SHP77 treated with DMSO at 0.1 percent for 48 hours (cell line): ENCODE measurements around the gene C6orf89.
A peak's percentile ranks its signal among the peaks of the same experiment; 100 is the strongest.
"Not testable (repeated sequence)": the region's sequence is repeated elsewhere in the genome, so short reads cannot be mapped to it uniquely, and the experiment has no call there.

Experiments
- DNase-seq: peaks from one replicate; lab custom pipeline; 2025; lab: John Stamatoyannopoulos, UW

Gene C6orf89

DNA sequence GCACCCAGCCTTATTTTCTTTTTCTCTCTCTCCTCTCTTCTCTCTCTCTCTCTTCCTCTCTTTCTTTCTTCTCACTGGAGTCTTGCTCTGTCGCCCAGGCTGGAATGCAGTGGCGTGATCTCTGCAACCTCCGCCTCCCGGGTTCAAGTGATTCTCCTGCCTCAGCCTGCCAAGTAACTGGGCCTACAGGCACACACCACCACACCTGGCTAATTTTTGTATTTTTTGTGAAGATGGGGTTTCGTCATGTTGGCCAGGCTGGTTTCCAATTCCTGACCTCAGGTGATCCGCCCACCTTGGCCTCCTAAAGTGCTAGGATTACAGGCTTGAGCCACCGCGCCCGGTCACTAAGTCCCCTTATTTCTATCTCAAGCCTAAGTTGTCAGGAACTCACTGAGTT is 63.3 kb downstream of the C6orf89 start:
- not testable (repeated sequence) for DNase-seq

DNA sequence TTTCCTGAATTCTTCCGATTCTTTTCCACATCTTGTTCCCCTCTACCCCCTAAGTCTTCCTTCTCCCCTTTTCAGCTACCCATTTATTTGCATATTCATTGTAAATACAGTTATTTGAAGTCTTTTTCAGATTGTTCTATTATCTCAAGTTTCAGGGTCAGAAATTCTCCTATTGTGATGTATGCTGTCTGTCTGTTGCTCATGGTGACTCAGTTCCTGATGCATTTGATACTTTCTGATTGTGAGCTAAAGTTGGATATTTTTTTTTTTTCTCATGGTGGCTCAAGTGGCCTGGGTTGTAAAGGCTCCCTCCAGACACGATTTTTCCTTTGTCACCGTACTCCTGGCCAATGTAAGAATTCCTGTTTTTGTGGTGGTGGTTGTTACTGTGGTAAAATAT is 63.9 kb downstream of the C6orf89 start:
- DNase-seq = no peak

DNA sequence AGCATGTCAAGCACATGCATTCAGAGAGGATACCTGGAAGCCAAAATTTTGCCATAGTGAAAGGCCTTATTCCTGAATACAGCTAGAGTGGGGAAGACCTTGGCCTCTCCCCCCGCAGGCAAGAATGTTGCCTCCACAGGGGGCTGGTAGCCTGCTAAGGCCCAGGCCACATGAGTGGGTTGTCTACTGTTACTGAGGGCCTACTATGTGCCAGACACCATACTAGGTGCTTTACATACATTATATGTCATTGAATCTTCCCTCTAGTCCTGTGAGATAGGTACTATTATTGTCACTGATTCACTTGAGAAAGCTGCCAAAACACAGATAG is 68.1 kb downstream of the C6orf89 start:
- no peak for DNase-seq

DNA sequence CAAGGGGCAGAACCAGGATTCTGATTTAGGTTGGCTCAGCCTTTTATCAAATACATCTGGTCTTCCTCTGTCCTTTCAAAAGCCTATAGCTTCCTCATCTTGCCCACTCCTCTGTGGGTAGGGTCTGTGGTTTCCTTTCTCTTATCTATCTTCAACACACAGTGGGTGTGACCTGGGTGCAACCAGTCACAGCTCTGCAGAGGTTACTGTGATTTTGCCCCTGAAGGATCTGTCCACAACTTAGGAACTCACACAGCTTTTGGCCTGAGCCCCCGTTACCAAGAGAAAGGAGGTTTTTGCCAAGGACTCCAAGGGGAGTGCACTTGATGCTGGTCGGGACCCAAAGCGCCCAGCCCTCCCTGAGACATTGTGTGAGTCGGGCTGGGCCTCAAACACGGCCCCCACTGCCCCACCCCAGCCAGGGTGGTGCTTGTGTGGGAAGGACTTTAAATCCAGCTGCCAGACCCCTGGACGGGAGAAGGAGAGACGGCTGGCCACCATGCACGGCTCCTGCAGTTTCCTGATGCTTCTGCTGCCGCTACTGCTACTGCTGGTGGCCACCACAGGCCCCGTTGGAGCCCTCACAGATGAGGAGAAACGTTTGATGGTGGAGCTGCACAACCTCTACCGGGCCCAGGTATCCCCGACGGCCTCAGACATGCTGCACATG is 68.6 kb downstream of the C6orf89 start, which contains the start of gene PI16:
PI16 (plus strand) TSS at position 477 of the 670 bp plus-strand sequence; CDS start at position 500, 23 bp downstream.
- no peak for DNase-seq

DNA sequence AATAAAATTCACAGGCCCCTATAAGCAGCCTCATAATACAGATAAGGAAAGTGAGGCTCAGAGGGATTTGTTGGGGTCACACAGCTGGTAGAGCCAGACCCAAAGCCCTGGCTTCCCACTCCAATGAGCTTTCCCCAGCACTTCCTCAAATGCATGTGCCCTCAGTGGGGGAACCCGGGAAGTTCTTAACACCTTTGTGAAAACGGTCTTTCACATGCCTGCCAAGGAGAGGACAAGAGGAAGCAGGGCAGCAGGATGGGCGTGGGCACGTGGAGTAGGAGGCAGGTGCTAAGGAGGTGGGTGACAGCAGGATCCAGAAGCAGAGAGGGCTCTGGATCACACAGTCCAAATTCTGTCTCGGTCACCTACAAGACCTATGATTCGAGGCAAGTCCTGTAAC is 69.4 kb downstream of the C6orf89 start:
- no peak for DNase-seq

DNA sequence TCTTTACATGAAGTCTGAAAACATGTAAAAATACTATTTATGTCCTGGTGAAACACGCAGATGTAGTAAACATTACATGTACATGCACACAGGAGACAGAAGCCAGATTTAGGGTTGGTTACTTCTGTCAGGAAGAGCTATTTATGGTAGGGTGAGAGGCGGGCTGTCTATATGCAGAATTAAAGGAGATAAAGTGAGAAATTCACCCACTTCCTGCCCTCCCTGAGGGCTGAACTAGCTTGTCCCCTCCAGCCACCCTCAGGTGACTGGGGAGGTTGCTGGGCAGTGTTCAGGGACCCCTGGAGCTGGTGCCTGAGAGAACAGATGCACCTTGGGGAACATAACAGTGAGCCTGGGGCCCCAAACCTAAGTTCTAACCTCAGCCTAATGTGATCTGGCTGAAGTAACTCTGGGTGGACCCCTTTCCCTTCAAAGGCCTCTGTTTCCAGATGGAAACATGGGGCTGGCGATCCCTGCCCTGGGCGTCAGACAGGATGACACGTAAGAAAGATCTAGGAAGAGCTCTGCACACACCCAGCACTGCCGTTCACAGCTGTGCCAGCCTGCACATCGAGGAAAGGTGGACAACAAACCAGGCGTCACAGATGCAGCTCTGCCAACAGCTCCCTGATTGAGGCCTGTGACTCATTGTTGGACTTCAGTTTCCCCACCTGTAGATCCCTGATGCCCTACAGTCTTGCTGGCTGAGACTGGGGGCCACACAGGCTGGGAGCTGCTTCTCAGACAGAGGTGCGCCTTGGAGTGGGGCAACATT is 70.1 kb downstream of the C6orf89 start:
- DNase-seq = peak; percentile 4

DNA sequence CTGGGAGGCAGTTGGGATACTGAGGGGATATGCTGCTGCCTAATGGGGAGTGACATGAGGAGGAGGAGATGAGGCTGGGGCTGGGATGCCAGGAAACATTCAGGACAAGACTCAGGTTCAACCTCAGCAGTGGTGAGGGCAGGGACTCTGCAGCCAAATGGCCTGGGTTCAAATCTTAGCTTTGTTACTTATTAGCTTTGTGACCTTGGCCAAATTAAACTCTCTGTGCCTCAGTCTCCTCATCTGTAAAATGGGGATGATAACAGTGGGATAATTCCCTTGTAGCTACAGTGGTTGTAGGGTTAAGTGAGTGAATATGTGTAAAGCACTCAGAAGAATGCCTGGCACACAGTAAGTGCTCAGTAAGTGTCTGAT is 70.7 kb downstream of the C6orf89 start:
- DNase-seq = no peak

DNA sequence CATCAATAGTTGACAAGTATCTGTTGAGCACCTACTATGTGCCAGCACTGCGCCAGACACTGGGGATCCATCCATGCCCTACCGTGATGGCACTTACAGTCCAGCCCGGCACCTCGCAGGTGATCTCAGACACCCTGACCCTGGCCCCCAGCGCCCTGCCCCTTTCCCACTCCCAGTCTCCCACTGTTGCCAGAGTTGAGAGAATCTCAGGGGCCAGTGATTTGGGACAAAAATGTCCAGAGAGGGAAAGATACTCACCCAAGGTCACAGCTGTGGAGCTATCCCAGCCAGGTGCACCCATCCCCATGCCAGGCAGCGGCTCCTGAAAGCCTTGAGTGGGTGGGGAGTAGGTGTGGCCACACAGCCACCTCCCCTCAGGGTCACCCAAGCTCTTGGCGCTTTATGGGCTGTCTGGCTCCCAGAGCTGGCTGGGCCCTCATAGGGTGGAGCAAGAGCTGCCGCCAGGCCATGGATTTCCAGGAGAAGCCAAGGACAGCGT is 72.1 kb downstream of the C6orf89 start:
- no peak for DNase-seq

DNA sequence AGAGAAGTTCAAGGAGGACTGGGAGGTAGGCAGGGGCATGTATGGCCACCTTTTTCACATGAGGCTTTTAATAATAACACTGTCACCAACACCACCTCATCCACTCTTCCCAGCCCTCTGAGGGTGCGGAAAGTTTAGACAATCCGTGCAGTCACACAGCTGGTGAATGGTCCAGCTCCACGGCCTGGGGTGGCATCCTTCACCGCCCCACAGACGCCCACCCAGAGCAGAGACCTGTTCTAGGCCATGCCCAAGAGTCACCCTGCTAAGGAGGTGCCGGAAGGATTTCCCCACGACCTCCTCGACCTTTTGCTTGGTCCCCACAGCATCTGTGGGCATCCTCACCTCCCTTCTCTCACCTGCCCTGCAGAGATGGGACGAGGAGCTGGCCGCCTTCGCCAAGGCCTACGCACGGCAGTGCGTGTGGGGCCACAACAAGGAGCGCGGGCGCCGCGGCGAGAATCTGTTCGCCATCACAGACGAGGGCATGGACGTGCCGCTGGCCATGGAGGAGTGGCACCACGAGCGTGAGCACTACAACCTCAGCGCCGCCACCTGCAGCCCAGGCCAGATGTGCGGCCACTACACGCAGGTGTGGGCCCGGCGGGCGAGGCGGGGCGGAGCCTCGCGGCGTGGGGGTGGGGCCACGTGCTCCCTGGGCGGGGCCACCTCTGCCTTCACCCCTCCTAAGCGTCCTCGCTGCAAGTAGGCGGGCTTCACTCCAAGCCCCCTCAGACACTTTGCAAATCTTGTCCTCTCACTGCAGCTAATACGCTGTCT is 73.2 kb downstream of the C6orf89 start:
- no peak for DNase-seq

DNA sequence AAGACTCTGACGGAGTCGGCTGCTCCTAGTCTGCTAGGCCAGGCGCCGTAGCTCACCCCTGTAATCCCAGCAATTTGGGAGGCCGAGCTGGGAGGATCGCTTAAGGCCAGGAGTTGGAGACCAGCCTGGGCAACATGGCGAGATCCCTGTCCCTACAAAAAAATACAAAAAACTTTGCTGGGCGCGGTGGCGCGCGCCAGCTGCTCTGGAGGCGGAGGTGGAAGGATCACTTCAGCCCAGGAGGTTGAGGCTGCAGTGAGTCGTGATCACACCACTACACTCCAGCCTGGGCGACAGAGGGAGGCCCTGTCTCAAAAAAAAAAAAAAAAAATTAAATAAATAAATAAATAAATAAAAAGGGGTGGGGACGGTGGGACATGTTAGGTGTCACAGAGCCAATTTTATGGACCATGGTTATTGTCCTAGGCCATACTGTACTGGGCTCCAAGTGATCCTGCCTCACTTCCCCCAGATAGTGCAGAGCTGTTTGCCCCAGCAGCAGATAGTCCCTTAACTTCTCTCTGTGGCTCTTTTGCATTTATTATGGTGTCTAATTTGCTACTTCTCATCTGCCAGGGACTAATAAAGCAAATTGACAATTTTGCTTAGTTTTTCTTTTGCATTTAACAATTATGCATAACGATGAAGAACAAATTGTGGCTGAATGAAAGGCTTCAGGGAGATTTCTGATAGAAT is 74.0 kb downstream of the C6orf89 start:
- no peak for DNase-seq

DNA sequence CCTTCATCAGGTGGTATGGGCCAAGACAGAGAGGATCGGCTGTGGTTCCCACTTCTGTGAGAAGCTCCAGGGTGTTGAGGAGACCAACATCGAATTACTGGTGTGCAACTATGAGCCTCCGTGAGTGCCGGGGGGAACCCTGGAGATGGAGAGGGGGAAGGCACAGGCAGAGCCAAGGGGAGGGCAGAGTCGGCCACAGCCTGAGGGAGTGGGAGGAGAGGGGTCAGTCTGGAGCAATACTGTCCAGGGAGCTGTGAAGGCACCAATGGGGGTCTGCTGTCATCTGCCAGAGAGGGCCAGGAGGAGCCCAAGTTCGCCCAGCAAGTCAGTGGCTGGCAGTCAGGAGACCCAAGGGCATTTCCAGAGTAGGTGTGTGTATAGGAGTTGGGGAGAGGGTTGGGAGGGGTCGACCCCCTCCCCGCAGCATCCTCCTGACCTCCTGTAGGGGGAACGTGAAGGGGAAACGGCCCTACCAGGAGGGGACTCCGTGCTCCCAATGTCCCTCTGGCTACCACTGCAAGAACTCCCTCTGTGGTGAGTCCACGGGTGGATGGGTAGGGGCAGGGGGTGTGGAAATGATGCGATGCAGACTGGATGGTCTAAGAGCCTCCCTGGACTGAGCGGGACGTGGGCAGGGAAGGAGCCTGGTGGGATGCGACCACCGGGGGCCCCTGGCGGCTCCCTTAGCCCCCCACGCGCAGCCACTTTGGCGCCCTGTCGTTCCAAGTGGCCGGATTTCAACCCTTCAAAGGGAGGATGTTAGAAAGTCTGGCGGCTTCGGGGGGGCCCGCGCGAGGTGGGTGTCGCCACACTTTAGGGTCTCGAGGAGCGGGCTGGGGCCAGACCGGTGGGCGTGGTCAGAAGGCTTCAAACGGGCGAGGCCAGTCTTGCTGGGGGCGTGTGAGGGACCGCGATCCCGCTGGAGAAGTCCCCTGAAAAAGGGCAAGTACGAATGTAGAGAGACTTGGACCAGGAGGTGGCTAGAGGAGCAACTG is 76.0 kb downstream of the C6orf89 start:
- DNase-seq = no peak

DNA sequence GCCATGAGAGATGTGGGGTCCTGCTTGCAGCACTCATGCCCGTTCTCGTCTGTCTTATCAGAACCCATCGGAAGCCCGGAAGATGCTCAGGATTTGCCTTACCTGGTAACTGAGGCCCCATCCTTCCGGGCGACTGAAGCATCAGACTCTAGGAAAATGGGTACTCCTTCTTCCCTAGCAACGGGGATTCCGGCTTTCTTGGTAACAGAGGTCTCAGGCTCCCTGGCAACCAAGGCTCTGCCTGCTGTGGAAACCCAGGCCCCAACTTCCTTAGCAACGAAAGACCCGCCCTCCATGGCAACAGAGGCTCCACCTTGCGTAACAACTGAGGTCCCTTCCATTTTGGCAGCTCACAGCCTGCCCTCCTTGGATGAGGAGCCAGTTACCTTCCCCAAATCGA is 77.1 kb downstream of the C6orf89 start:
- DNase-seq = no peak

DNA sequence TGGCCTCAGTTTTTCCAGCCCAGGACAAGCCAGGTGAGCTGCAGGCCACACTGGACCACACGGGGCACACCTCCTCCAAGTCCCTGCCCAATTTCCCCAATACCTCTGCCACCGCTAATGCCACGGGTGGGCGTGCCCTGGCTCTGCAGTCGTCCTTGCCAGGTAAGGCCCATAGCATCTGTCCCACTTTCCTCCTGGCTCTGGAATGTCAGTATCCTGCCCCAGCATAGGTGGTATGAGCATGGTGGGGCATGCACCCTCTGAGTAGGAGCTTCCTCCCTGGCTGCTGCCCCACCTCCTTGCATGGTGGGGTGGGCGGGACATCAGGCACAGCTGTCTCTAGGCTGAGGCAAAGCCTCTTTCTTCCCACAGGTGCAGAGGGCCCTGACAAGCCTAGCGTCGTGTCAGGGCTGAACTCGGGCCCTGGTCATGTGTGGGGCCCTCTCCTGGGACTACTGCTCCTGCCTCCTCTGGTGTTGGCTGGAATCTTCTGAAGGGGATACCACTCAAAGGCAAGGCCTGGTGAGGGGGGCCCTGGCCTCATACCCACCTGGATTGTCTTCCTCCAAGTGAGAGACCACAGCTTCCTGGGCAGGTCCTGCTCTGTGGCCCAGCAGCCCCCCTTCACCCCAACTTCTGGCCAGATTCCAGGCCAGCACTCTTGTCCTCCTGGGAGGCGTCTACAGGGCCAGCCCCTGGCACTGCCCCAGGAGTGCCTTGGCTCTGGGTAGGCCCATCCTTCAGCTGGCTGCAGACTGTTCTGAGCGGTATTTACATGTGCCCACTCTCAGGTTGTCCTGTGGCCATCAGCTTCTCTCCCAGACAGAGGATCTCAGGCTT is 77.9 kb downstream of the C6orf89 start:
- DNase-seq = no peak

DNA sequence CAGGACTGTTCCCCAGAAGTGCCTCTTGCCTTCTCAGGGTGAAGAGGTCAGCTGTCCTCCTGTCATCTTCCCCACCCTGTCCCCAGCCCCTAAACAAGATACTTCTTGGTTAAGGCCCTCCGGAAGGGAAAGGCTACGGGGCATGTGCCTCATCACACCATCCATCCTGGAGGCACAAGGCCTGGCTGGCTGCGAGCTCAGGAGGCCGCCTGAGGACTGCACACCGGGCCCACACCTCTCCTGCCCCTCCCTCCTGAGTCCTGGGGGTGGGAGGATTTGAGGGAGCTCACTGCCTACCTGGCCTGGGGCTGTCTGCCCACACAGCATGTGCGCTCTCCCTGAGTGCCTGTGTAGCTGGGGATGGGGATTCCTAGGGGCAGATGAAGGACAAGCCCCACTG is 78.6 kb downstream of the C6orf89 start:
- DNase-seq = no peak

DNA sequence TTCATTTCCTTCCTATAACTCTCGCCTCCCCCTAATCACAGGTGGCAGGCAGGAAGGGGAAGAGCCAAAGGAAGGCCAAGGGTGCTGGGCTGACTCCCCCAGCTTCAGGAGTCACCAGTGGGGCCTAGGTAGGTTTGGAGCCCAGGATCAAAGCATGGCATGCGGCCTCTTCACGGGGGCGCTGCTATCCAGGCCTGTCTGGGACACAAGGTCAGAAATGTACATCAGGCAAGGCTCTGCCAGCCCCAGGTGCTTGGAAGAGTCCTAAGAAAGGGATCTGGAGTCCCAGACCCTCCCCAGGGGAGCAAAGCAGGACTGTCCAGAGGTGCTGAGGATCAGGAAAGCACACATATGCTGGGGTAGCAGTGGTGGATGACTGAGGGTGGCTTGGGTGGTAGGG is 79.2 kb downstream of the C6orf89 start:
- no peak for DNase-seq

DNA sequence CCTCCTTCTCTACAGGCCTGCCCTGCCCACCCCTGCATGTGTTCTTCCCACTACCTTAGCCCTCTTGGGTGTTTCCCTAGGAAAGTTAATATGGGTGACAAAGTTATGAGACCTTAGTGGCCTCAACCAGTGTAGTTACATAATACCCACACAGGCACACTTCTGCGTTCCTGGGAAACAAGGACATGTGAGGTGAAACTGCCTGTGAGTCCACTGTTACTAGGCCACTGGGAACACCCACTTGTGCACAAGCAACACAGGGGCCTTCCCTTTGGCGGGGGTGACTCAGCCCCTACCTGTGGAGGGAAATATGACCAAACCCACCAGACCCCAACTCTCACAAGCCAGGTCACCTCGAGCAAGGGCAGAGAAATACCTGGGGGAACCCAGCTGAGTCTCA is 81.5 kb downstream of the C6orf89 start:
- DNase-seq = no peak

DNA sequence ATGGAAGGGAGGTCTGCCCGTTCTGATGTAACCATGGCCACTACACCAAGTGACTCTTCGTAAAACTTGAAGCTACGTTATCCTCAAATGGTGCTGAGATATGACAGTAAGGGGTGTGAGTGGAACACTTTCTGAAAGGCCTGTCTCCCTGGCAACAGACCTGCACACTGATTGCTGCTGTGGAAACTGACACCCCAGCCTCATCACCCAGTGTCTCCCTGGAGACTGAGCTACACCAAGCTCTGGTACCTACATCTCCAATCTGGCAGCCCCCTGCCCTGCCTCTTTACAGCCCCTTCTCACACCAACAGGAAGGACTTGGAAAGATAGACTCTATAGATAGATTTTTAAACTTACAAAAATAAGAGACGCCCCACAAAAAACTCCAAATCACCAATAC is 82.0 kb downstream of the C6orf89 start:
- no peak for DNase-seq

DNA sequence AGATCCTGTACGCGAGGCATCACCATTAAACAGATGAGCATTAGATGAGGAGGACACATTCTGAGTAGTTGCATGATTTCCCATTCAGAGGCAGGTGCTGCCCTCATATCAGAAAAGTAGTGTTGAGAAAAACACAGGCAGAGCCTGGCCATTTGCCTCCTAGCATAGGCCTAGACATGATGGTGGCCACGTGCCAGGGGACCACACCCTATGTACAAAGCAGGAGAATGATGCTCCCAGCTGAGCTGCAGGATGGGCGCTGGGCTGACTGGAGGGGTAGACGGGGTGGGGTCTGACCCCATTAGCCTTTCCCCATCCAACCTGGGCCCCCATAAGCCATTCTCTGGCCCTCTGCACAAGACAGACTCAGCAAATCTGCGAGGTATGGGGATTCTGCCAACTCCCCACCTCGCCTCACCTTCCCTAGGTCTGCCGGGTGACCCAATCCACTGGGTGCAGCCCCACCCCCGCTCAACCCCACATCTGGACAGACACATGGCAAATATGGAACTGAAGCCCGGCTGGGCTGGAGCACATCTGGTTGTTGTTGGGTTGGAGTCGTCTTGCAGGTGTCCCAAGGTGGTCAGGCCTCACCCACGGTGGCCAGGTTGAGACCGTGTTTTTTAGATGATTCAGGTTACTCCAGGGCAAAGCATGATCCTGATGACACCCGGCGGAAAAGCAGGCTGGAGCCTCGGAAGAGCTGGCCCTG is 82.7 kb downstream of the C6orf89 start:
- no peak for DNase-seq

DNA sequence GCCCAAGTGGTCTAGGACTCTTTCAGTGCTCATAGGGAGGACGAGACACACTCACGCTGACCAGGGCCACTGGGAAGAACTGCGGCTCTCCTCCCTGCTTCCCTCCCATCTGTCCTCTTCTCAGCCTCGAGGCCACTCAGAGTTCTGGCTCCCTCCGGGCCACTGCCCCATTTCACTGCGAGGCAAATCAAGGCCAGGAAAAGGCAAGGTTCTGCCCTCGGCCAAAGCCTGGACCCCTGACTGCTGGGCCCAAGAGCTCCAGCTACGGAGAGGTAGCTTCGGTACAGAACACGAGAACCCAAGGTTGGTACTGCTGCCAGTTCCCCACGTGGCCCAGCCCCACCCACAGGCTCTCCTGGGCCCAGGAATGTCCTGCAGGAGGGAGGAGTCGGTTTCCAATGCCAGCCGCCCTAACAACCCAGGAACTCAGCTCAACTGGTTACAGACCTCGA is 83.5 kb downstream of the C6orf89 start:
- no peak for DNase-seq
